ENCODE results near the gene CCDC146. TPM values are rescaled to one million over a fixed set of nuclear protein-coding genes. Genes with fewer than 3 reads are reported as not detected.
"Not testable (repeated sequence)": the region's sequence is repeated elsewhere in the genome, so short reads cannot be mapped to it uniquely, and the experiment has no call there.

CCDC146 gene
- total RNA-seq, 1 donor from 2014 or later = 4.3 TPM

DNA sequence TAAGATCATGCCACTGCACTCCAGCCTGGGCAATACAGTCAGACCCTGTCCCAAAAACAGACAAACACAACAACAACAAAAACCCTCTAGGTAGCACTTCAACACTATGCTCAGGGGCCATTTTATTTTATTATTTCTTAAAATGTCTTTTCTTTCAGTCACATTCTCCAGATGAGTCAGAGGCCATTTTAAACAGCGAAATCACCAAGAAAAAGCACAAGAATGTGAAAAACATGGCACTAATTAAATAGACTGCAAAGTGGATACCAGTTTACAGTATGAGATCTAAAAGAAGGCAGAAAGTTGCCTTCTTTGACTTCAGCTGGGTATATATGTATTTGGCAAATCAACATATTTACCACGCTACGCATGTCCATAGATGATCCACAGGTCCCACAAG is 83.3 kb downstream of the CCDC146 start:
- TF ChIP-seq, protein P1, sequence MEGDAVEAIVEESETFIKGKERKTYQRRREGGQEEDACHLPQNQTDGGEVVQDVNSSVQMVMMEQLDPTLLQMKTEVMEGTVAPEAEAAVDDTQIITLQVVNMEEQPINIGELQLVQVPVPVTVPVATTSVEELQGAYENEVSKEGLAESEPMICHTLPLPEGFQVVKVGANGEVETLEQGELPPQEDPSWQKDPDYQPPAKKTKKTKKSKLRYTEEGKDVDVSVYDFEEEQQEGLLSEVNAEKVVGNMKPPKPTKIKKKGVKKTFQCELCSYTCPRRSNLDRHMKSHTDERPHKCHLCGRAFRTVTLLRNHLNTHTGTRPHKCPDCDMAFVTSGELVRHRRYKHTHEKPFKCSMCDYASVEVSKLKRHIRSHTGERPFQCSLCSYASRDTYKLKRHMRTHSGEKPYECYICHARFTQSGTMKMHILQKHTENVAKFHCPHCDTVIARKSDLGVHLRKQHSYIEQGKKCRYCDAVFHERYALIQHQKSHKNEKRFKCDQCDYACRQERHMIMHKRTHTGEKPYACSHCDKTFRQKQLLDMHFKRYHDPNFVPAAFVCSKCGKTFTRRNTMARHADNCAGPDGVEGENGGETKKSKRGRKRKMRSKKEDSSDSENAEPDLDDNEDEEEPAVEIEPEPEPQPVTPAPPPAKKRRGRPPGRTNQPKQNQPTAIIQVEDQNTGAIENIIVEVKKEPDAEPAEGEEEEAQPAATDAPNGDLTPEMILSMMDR (IDR thresholded peaks at IDR 0.05) = no peak
- Histone ChIP-seq H3K27ac (no peak overlapping the region), H3K27me3 (no peaks in the 10 kb centered on the region), H3K36me3 (no peaks in the 10 kb centered on the region), H3K4me1 (no peaks in the 10 kb centered on the region), H3K4me3 (no peak overlapping the region), H3K9me3 (peaks cover 9% of the 10 kb centered on the region)
- no peak for ATAC-seq
- no peak for DNase-seq
- intact Hi-C loops (cut with DNase I) = no loop called here

DNA sequence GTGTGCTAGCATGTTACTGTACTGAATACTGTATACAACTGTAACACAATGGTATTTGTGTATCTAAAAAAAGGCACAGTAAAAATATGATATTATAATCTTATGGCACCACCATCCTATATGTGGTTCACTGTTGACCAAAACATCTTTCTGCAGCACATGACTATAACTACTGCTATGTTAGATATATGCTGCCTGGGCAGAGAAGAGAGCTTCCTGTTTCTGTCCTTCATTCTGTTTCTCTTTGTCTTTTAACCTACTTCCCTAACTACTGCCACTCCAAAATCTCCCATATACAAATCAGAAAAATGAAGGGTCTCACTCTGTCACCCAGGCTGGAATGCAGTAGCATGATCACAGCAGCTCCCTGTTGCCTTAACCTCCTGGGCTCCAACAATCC is 86.0 kb downstream of the CCDC146 start:
- TF ChIP-seq, protein P1 (IDR thresholded peaks at IDR 0.05) = no peak
- H3K36me3 ChIP-seq = no peaks in the 10 kb centered on the region
- peaks cover 9% of the 10 kb centered on the region for H3K9me3 ChIP-seq
- H3K4me1 ChIP-seq = no peaks in the 10 kb centered on the region
- DNase-seq (no peak), ATAC-seq (peak; percentile 51)
- intact Hi-C loops (cut with DNase I) = no loop called here
- H3K27me3 ChIP-seq = no peaks in the 10 kb centered on the region
- H3K4me3 ChIP-seq = no peak overlapping the region
- H3K27ac ChIP-seq = no peak overlapping the region

DNA sequence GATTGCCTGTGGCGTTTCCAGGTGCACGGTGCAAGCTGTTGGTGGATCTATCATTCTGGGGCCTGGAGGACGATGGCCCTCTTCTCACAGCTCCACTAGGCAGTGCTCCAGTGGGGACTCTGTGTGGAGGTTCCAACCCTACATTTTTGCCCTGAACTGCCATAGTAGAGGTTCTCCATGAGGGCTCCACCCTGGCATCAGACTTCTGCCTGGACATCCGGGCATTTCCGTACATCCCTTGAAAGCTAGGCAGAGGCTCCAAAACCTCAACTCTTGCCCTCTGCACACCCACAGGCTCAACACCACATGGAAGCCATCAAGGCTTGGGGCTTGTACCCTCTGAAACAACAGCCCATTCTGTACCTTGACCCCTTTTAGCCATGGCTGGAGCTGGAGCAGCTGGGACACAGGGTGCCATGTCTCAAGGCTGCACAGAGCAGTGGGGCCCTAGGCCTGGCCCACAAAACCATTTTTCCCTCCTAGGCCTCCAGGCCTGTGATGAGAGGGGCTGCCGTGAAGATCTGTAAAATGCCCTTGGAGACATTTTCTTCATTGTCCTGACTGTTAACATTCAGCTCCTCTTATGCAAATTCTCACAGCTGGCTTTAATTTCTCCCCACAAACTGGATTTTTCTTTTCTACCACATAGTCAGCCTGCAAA is 87.2 kb downstream of the CCDC146 start:
- Histone ChIP-seq H3K27me3 (no peaks in the 10 kb centered on the region), H3K27ac (no peak overlapping the region), H3K4me1 (no peaks in the 10 kb centered on the region), H3K9me3 (peaks cover 9% of the 10 kb centered on the region), H3K4me3 (no peak overlapping the region), H3K36me3 (no peaks in the 10 kb centered on the region)
- intact Hi-C loops (cut with DNase I) = no loop called here
- ATAC-seq (no peak), DNase-seq (no peak)
- TF ChIP-seq, protein P1 (IDR thresholded peaks at IDR 0.05) = no peak

DNA sequence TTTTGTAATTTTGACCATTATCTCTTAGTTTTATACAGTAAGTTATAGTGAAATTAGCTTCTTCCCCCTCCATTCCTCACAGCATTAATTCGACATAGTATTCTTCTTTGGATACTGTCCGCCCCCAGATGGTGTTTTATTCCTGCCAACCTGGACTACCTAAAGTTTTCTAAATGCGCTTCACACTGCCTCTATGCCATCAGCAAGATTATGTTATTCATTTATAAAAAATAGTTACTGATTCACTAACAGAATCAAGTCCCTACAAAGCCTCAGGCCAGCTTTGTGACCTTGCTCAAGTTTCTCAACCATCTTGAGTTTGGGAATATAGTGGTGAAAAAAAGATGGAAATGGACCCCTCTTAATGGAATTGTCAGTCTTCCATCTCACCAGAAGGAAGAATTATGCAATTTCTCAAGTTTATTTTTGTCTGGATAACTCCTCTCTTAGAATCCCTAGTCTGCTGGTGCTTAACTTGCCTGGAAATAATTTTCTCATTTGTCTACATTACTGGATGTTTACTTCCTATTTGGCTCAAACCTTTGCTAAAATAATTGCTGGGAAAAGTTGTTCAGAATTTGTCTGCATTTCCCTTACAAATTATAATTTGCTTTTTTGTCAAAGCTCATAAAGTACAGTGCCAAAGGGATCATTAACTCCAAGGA is 93.9 kb downstream of the CCDC146 start:
- Histone ChIP-seq H3K4me3 (no peak overlapping the region), H3K27me3 (no peaks in the 10 kb centered on the region), H3K27ac (no peak overlapping the region), H3K36me3 (no peaks in the 10 kb centered on the region), H3K9me3 (no peaks in the 10 kb centered on the region), H3K4me1 (no peaks in the 10 kb centered on the region)
- DNase-seq = no peak
- TF ChIP-seq, protein P1 (IDR thresholded peaks at IDR 0.05) = no peak
- ATAC-seq = no peak
- intact Hi-C loops (cut with DNase I) = no loop called here

DNA sequence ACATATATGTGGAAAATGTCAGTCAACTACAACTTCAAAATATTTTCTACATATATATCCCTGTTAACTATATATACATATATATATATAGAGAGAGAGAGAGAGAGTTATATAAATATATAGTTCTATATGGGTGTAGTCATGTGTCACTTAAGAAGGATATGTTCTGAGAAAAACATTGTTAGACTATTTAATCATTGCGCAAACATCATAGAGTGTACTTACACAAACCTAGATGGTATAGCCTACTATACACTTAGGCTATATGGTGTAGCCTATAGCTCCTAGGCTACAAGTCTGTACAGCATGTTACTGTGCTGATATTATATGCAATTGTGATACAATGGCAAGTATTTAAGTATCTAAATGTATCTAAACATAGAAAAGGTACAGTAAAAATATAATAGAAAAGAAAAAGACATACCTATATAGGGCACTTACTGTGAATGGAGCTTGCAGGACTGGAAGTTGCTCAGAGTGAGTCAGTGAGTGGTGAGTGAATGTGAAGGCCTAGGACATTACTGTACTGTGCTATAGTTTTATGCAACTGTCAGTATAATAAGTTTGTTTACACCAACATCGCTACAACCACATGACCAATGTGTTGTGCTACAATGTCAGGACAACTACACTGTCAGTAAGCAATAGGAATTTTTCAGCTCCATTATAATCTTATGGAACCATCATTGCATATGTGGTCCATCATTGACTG is 95.2 kb downstream of the CCDC146 start:
- ATAC-seq (no peak), DNase-seq (no peak)
- no peak overlapping the region for H3K4me3 ChIP-seq
- intact Hi-C loops (cut with DNase I) = no loop called here
- H3K4me1 ChIP-seq = no peaks in the 10 kb centered on the region
- no peak overlapping the region for H3K27ac ChIP-seq
- TF ChIP-seq, protein P1 (IDR thresholded peaks at IDR 0.05) = no peak
- H3K36me3 ChIP-seq = no peaks in the 10 kb centered on the region
- no peaks in the 10 kb centered on the region for H3K9me3 ChIP-seq
- H3K27me3 ChIP-seq = no peaks in the 10 kb centered on the region

DNA sequence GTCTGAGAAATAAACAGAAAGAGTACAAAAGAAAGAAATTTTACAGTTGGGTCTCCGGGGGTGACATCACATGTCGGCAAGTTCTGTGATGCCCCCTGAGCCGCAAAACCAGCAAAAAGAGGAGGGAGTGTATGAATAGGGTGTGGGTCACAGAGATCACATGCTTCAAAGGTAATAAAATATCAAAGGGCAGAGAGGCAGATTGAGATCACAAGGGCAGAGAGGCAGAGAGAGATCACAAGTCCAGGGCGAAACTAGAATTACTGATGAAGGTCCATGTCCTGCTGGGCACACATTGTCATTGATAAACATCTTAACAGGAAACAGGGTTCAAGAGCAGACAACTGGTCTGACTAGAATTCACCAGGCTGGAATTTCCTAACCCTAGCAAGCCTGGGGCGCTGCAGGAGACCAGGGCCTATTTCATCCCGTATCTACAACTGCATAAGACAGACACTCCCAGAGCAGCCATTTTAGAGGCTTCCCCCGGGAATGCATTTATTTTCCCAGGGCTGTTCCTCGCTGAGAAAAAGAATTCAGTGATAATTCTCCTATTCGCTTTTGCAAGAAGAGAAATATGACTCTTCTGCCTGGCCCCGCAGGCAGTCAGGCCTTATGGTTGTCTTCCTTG is 97.4 kb downstream of the CCDC146 start:
- H3K36me3 ChIP-seq; H3K9me3 ChIP-seq; H3K4me1 ChIP-seq; intact Hi-C loops (cut with DNase I); DNase-seq; H3K4me3 ChIP-seq; H3K27me3 ChIP-seq; ATAC-seq; H3K27ac ChIP-seq: not testable (repeated sequence)

All from upper lobe of right lung (tissue), 1 donor.